Liver (tissue), 3 donors: ENCODE data around the gene GHDC.
A peak's percentile ranks its signal among the peaks of the same experiment; 100 is the strongest.

ENCODE experiments used
- CTCF ChIP-seq: fragments of 150-350 bp; IDR thresholded peaks from 2 replicates; pipeline ENCODE4 v1.5.1; 2017; ENCODE audit warnings: improper control_type of control experiment, low read depth, low read length; ENCODE audit not compliant: missing input control
- RAD21 ChIP-seq, 2 donors: IDR thresholded peaks; 2 replicates each; pipeline ENCODE4 v1.6.1; 2016; ENCODE audit warnings: antibody characterized with exemption in 2 of 2, mild to moderate bottlenecking in 2 of 2
- TF ChIP-seq, protein P1 (sequence below): IDR thresholded peaks from 2 replicates; pipeline ENCODE4 v1.6.1; 2016; ENCODE audit warnings: antibody characterized with exemption, mild to moderate bottlenecking
- donor health status: healthy.
- donor health status: healthy.

DNA sequence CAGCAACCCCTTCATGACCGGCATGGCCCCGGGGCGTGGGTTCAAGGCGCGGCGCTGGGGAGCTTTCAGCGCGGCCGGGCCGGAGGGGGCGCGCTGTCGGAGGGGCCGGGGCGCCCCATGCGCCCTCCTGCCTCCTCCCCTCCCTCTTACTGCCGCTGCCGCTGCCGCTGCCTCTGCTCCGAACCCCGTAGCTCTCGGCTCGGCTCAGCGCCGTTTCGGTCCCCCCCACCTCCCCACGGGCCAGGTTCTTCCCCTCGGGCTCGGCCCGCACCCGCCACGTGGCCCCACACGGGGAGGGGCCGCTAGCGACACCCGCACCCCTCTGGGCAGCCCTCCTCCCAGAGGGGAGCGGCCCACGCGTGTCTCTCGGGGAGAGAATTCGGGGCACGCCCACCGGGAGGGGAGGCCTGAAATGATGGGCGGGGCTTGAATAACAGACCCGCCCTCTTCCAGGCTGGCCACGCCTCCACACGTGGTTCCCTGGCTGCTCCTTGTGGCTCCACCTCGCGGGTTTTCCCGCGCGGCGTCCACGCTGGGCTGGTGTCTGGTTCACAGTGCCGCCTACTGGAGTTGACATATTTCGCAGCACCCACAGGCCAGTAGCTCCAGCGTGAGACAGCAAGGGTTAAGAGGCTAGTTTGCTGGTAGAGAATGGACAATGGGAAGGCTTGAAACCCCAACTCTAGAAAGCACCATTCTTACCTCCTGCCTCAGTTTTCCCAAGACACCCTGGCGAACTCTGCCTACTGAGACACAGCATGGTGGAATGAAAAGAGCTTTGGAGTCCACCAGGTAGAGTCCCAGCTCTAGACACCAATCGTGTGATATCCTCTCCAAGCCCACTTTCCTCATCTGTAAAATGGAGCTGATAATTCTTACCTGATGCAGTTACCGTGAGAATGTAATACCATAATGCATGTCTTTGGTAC is 13.1 kb downstream of the GHDC start, which contains the start of gene KCNH4:
- TF ChIP-seq, protein P1, sequence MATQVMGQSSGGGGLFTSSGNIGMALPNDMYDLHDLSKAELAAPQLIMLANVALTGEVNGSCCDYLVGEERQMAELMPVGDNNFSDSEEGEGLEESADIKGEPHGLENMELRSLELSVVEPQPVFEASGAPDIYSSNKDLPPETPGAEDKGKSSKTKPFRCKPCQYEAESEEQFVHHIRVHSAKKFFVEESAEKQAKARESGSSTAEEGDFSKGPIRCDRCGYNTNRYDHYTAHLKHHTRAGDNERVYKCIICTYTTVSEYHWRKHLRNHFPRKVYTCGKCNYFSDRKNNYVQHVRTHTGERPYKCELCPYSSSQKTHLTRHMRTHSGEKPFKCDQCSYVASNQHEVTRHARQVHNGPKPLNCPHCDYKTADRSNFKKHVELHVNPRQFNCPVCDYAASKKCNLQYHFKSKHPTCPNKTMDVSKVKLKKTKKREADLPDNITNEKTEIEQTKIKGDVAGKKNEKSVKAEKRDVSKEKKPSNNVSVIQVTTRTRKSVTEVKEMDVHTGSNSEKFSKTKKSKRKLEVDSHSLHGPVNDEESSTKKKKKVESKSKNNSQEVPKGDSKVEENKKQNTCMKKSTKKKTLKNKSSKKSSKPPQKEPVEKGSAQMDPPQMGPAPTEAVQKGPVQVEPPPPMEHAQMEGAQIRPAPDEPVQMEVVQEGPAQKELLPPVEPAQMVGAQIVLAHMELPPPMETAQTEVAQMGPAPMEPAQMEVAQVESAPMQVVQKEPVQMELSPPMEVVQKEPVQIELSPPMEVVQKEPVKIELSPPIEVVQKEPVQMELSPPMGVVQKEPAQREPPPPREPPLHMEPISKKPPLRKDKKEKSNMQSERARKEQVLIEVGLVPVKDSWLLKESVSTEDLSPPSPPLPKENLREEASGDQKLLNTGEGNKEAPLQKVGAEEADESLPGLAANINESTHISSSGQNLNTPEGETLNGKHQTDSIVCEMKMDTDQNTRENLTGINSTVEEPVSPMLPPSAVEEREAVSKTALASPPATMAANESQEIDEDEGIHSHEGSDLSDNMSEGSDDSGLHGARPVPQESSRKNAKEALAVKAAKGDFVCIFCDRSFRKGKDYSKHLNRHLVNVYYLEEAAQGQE: peak; percentile 72
- TF ChIP-seq CTCF (peak; percentile 37), RAD21 (IDR thresholded peaks at IDR 0.05) (peak; percentile 71 to 82)
